Measurements from ENCODE around the gene SLC35C1.
"Not testable (repeated sequence)": the region's sequence is repeated elsewhere in the genome, so short reads cannot be mapped to it uniquely, and the experiment has no call there.

The SLC35C1 gene

DNA sequence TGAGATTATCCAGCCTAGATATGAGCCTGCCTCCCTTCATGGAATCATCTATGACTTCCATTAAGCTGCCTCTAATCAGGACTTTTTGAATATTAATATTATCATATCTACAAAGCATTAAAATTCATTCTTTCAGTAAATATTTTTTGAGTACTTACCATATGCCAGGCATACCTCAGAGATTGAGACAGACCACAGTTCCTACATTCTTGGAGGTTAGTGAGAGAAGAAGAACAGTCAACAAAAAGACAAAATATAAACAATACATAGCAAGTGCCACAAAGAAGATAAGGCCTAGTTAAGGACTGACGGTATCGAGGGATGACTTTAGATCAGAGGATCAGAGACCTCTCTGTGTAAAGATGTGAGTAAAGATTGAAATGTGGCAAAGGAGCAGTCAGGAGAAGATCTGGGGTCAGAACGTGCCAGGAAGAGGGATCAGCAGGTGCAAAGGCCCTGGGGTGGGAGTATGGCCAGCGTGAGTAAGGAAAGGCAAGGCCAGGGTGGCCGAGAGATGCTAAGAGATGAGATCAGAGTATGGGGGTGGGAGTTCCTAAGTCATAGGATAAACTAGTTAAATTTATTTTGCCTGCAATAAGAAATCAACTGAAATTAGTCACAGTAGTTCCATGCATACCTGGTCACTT, 15.4 kb downstream of the SLC35C1 start:
- no peak for DNase-seq
- Histone ChIP-seq H3K4me1 (no peaks in the 10 kb centered on the region), H3K4me3 (ENCODE audit: low read depth, low read length) (no peak overlapping the region), H3K27me3 (no peaks in the 10 kb centered on the region), H3K9me3 (no peaks in the 10 kb centered on the region), H3K36me3 (no peaks in the 10 kb centered on the region)
- TF ChIP-seq, protein P1, sequence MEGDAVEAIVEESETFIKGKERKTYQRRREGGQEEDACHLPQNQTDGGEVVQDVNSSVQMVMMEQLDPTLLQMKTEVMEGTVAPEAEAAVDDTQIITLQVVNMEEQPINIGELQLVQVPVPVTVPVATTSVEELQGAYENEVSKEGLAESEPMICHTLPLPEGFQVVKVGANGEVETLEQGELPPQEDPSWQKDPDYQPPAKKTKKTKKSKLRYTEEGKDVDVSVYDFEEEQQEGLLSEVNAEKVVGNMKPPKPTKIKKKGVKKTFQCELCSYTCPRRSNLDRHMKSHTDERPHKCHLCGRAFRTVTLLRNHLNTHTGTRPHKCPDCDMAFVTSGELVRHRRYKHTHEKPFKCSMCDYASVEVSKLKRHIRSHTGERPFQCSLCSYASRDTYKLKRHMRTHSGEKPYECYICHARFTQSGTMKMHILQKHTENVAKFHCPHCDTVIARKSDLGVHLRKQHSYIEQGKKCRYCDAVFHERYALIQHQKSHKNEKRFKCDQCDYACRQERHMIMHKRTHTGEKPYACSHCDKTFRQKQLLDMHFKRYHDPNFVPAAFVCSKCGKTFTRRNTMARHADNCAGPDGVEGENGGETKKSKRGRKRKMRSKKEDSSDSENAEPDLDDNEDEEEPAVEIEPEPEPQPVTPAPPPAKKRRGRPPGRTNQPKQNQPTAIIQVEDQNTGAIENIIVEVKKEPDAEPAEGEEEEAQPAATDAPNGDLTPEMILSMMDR (IDR thresholded peaks at IDR 0.05; ENCODE audit: low read depth, low read length) = no peak

DNA sequence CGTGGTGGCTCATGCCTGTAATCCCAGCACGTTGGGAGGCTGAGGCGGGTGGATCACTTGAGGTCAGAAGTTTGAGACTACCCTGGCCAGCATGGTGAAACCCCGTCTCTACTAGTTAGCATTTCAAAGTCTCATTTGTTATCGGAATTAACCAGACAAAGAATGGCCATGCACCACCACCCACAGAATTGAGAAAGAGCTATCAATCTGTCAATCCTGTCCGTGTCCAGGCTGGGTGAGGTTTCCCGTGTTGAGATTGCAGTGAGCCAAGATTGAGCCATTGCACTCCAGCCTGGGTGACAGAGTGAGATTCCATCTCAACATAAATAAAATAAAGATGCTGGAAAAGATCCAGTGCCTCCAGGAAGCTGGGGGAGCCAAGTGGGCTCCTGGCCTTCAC, 21.5 kb downstream of the SLC35C1 start:
- H3K9me3 ChIP-seq; H3K4me1 ChIP-seq; H3K27me3 ChIP-seq; DNase-seq; H3K4me3 ChIP-seq (ENCODE audit: low read depth, low read length); H3K36me3 ChIP-seq: not testable (repeated sequence)

DNA sequence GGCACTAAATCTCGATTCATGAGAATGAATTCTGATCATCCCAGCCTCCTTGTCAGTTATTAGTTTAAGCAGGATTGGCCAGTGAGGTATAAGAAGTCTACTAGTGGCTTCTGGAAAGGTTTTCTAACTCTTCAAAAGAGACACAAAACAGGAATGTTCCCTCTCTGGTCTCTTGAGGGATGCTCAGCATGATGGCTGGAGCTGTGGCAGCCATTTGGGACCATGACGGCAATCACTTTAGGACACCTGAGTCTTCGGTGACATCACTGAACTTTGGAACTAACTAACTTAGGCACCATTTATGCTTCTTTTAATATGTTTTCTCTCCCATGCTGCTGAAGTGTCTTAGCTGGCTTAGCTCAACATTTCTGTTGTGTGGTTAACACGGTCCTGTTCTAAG, 22.2 kb downstream of the SLC35C1 start:
- Histone ChIP-seq H3K4me1 (no peaks in the 10 kb centered on the region), H3K36me3 (no peaks in the 10 kb centered on the region), H3K9me3 (no peaks in the 10 kb centered on the region), H3K27me3 (no peaks in the 10 kb centered on the region), H3K4me3 (ENCODE audit: low read depth, low read length) (no peak overlapping the region)
- no peak for DNase-seq
- TF ChIP-seq, protein P1 (IDR thresholded peaks at IDR 0.05; ENCODE audit: low read depth, low read length) = no peak

DNA sequence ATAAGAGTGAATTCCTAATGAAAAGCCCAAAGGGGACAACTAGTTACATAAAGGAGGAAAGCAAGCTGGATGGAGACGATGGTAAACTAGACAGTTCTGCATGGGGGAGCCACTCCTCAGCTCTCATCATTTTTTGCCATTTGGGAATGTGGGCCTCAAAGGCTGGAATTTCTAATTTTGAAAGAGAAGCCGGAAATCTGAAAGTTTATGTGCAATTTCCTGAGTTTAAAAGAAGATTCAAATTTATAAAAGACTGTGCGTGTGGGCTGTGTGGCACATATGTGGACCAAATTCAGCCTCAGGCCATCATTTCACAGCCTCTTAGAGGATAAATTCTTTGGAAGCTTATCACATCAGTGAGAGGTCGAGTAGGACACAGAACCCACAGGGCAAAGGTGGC, 24.0 kb downstream of the SLC35C1 start:
- Histone ChIP-seq H3K27me3 (no peaks in the 10 kb centered on the region), H3K9me3 (no peaks in the 10 kb centered on the region), H3K4me1 (no peaks in the 10 kb centered on the region), H3K36me3 (no peaks in the 10 kb centered on the region), H3K4me3 (ENCODE audit: low read depth, low read length) (no peak overlapping the region)
- TF ChIP-seq, protein P1 (IDR thresholded peaks at IDR 0.05; ENCODE audit: low read depth, low read length) = no peak
- no peak for DNase-seq

DNA sequence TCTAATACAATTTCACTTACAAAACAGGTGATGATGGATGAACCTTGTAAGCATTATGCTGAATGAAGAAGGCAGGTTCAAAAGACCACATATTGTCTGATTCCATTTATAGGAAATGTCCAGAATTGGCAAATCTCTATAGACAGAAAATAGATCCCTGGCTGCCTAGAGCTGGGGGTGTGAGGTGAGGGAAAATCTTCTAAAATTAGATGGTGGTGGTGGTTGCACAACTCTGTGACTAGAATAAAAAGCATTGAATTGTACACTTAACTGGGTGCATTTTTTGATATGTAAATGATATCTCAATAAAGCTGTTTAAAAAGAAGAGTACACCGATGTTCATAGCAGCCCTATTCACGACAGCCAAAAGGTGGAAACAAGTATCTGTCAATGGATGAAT, 25.6 kb downstream of the SLC35C1 start:
- no peak overlapping the region for H3K4me3 ChIP-seq (ENCODE audit: low read depth, low read length)
- H3K36me3 ChIP-seq = no peaks in the 10 kb centered on the region
- no peak for DNase-seq
- H3K9me3 ChIP-seq = no peaks in the 10 kb centered on the region
- H3K4me1 ChIP-seq = no peaks in the 10 kb centered on the region
- H3K27me3 ChIP-seq = no peaks in the 10 kb centered on the region
- TF ChIP-seq, protein P1 (IDR thresholded peaks at IDR 0.05; ENCODE audit: low read depth, low read length) = no peak

DNA sequence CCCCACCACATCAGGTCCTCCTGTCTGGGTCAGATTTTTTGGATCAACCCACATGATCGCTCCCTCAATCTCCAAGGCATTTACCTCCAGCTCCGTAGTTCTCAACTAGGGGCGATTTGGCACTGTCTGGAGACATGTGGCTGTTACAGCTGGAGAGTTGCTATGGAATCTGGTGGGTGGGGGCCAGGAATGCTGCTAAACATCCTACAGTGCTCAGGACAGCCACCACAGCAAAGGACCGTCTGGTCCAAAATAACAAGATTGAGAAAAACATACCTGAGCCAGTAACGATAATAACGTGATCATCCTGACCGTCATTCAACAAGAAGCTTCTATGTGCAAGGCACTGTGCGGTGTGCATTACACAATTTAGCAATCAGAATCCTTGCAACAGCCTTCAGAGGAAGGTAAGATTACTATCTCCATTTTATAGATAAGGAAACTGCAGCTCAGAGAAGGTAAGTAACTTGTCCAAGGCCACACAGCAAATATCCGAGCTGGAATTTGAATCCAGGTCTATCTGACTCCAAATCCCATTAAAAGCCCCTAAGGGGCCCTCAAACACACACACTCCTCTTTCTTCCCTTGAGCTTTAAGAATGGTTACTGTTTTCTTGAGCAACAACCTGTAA, 28.0 kb downstream of the SLC35C1 start:
- DNase-seq = no peak
- Histone ChIP-seq H3K4me3 (ENCODE audit: low read depth, low read length) (no peak overlapping the region), H3K36me3 (no peaks in the 10 kb centered on the region), H3K4me1 (no peaks in the 10 kb centered on the region), H3K9me3 (no peaks in the 10 kb centered on the region), H3K27me3 (no peaks in the 10 kb centered on the region)
- TF ChIP-seq, protein P1 (IDR thresholded peaks at IDR 0.05; ENCODE audit: low read depth, low read length) = no peak

Data from BE2C (cell line).